Cerebellar cortex (tissue), 1 donor: ENCODE results near the gene OR6V1.

Experiments used
- DNase-seq: peaks from one replicate; pipeline ENCODE4 v3.0.0-alpha.2; 2015; ENCODE audit warnings: low spot score

Gene OR6V1, protein sequence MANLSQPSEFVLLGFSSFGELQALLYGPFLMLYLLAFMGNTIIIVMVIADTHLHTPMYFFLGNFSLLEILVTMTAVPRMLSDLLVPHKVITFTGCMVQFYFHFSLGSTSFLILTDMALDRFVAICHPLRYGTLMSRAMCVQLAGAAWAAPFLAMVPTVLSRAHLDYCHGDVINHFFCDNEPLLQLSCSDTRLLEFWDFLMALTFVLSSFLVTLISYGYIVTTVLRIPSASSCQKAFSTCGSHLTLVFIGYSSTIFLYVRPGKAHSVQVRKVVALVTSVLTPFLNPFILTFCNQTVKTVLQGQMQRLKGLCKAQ

DNA sequence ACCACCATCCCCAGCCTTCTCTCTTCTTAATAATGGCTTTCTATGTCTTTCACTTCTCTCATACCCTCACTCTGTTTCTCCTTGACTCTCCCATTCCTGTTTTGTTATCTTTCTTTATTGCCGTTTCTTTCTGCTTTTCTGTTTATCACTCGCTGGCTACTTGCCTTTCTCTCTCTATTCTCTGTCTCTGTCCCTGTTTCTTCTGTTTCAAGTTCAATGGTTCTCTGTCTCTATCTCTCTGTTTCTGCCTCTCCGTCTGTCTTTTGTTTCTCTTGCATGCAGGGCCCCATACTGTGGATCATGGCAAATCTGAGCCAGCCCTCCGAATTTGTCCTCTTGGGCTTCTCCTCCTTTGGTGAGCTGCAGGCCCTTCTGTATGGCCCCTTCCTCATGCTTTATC is at the start of gene OR6V1:
TSS of gene OR6V1 (plus strand) at position 301 of the 400 bp plus-strand sequence. CDS start at position 301, 0 bp downstream.
- DNase-seq, result no peak

DNA sequence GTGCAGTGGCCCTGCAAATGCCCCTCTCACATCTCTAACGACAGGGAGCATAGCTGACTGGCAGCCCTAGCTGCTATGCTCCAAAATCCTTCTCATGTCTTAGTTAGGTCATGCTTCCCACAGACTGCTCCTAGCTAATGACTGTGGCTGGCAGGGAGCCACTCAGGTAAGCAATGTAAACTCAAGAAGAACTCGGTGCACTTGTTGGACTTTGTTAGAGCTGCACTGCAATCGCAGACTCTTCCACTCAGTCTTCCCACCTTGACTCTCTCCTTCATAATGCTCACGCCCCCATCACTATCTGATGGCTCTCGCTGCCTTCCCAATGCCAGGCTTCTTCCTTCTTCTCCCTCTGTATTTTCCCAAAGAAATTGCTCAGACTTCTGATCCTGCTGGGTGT is 49.2 kb upstream of the OR6V1 start:
- no peak for DNase-seq

DNA sequence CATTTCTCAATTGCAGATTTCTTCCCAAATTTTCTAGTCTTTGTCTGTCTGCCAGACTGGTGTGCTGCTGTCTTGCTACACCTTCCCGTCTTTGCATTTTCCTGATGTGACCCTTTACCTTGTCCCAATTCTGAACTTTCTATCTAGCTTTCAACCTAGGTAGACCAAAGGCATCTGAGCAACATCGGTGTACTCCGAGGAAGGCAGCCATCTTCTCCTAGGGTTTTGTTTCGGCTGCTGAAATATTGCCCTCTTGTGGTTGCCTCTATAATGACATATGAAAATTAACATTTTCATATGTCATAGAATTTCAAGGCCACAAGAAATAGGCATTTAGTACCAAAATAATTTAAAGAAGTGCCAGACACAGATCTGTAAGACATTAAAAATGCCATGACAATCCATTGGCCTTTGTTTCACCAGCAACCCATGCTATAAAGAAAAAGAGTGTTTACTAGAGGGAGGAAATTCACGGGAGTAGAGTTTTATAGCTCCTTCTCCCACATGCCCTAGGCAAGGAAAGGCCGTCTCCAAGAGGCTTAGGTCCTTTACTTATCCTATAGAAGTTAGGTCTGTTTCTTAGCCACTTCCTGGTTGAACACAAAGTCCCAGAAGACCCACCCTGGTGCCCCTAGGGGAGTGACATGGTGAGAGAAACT is 48.6 kb upstream of the OR6V1 start:
- peak; percentile 27 for DNase-seq

DNA sequence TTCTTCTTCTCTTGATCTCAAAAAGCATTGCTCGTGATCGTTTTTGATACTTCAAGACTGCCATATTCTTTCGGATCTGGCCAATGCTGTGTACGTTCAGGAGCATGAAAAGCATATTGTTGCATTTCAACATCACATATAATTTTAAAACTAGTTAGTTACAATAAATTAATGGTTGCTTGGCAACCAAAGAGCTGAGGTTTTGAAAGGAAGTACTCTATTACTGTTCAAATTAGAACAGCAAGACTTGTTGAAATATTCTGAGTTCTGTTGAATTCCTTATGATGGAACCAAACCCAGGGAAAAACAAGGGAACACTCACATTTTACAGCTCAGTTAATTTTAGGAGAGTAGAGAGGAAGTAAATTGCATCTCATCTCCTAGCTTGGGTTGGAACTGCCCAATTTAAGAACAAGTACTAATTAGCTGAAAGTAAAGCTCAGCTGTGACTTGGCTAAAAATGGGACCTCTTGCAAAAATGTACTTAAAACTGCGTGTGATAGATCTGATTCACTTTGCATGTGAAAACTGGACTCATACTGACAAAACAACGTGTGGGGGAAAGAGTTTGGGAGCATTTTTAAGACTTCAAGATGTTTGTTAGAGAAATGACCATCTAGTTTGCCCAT is 46.4 kb upstream of the OR6V1 start:
- DNase-seq, result no peak

DNA sequence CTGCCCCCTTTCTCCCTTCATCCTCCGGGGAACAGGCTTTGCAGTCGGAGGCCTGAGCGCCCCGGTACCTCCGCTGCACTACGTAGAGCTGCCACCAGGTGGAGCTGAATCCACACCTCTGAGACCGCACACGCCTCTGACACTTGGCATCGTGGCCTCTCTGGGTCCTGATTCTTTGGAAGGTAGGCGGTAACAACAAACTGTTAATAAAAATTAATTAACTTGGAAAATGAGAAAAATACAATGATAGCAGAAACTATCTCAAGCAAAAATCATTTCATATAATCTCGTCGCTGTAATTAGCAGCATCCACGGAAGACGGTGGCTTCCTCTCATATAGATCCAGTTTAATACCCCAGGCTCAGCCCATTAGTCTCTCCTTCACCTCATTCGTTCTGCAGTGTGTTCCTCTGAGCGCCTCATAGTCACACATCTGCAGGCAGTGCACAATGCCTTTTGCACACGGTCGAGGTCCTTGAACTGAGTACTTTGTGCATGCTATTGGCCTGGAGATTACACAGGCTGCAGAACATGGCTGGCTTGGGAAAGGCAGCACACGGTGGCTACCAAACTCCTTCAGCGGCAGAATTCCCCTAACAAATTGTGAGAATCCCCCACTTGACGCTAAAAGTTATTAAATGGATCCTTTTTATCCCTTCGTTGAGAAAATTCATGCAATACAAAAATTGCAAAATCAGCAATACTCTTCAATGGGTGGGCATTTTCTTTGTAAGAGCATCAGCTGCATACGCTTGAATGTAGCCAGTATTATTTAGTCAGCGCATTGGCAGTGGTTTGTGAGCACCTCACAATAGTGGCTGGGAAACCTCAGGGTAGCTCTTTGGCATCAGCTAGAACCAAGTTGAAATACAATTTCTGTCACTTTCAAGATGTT is 43.9 kb upstream of the OR6V1 start:
- peak; percentile 57 for DNase-seq

DNA sequence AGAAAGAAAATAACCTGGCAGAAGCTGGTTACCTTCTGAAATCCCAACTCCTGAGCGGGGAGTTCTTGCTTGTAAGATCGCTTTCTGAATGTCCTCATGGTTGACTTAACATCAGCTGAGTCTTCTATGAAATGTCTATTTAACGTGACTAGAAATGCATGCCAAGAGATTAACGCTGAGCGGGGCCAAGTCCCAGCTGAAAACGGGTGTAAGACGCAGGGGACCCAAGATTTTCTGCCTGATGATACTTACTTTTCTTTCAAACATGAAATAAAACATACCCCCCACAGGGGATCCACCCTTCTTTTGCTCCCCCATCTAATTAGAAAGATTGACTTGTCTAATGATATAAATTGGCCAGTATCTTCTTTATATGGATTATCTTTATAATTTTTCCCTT is 40.1 kb upstream of the OR6V1 start:
- no peak for DNase-seq

DNA sequence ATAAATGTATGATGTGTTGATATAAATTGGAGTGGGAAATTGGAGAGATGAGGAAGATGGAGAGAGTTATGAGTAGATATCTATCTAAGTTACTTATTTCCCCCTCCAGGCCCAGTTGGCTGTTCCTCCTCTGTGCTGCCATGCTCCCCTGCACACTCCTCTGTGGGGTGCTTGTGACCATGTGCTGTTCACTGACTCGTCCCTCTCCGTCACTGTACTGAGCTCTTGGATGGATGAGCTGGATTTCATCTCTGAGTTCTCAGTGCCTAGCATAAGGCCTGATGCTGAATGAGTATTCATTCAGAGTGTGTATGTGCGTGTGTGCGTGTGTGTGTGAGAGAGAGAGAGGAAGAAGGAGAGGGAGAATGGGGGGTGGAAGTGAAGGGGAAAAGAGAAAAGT is 39.7 kb upstream of the OR6V1 start:
- no peak for DNase-seq

DNA sequence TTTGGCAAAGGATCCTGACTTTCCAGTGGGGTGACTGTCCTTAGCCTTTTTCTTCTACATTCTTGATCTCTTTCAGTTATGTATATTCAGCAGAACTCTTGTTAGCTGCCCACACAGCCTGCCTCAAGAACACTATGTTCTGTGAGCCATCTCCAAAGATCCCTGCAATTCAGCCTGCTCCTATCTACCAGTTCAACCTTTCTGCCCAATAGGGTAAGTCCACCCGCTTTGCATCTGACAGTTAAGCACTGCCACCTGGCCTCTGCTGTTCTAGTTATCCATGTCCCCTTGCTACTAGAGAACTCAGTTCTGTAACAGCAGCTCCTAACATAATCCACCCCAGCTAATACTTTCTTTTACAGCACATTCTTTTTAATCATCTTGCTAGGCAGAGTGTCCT is 38.7 kb upstream of the OR6V1 start:
- DNase-seq, result no peak

DNA sequence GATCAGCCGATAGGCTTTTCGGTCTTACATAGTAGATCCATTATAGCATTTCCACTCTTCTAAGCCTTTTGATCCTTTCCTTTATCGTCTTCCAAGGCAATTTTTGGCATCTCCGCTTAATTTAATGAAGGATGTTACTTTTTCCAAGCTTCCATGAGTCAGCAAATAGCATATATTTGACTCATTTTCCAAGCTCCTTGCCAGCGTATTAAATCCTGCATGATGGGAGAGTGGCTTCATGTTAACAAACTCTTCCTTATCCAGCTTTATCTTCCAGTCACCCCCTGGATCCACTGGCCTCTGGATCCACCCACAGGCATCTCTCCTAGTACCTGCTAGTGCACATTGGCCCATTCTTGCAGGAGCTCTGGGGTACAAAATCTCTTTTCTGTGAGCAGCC is 38.2 kb upstream of the OR6V1 start:
- DNase-seq, result no peak

DNA sequence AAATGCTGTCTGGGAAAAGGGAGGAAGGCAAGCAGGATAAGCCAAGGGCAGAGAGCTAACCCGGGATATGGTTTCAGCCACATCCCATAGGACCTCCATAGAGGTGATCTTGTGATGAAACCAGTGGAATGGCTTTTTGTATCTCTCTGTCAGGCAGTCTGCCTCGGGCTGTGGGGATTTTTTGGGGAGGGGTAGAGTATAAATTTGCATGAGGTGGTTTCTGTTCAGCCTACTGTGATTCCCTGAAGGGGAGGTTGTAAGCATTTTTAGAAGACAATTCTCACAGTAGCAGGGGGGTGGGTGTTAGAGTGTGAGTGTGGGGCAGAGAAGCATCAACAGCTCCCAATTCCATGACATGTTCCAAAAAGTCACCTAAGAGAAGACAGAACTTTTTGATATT is 37.1 kb upstream of the OR6V1 start:
- no peak for DNase-seq

DNA sequence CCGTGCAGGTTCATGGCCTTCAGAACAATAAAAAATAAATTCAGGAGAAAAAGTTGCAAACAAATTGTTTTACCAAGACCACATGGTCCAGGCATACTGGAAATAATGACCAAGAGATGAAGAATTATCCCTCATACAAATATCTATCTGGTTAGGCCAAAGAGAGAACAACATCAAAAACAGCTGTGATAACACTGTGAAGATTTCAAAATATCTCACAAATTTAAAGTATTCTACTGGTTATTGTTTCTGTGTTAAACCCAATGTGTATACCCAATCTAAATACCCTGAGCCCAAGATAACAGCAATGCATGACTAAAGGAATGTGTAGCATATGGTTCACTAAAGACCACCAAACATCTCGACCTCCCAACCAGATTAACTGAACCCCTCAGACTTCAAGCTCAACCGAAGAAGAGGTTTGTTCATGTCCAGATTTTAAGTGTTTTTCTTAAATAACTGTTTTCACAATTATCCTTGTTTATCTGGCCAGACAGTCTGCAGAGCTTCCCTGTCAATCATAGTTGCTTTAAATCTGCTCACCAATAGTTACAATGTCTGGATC is 36.1 kb upstream of the OR6V1 start:
- no peak for DNase-seq

DNA sequence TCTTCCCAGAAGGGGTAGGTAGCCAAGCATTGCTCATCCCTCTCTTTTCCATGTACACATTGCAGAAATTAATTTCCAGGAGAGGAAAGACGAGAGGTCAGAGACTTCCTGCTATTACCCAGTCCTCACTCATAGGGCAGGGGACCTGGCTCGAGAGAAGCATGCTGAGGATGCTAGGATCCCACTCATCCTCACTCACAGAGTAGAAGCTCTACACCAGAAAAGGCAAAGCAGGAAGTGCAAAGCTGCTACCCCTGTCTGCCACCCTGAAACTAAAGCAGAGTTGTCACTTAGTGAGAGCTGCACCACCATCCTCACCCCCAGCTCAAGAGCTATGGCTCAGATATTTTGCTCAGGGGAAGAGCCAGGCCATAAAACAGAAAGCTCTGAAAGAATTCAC is 35.1 kb upstream of the OR6V1 start:
- no peak for DNase-seq

DNA sequence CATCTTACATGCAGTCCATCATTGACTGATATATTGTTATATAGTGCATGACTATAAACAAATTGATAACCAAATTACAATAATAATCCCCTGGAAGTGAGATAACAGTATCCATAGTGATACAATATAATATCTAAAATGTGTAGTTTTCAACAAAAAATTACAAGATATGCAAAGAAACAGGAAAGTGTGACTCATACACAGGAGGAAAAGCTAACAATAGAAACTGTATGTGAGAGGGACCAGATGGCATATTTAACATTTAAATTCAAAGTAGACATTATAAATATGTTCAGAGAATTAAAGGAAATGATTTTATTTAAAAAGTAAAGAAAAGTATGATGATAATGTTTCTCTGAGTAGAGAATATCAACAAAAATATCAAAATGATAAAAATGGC is 33.2 kb upstream of the OR6V1 start:
- no peak for DNase-seq

DNA sequence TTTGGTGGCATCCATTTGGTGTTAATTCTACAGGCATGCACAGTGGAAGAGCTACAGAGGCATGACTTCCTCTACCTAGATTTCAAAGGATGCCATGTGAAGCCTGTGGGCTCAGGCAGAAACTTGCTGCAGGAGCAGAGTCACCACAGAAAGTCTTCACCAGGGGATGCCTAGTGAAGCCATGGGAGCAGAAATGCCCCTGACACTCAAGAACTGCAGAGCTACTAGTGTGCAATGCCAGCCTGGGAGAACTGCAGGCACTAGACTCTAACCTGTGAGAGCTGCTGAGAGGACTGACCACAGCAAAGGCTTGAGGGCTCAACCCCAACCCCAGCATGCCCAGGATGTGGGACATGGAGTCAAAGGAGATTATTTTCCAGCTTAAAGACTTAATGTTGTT is 29.1 kb upstream of the OR6V1 start:
- DNase-seq, result no peak

DNA sequence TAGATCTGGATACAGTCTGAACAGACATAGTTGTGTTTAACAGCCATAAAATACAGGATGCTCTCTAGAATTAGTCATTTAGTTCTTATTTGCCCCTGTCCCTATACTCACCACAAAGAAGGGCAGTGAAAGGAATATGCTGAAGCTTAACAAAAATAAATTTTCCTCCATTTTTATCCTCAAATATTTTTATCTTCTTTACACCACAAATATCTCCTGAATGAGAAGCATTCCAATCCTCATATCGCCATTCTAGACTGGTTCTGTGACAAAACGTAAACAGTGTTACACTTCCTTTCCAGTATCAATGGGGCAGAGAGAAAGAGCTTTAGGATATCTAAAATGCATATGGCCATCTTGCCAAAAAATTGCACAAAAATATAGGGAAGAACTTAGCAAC is 26.8 kb upstream of the OR6V1 start:
- DNase-seq, result no peak

DNA sequence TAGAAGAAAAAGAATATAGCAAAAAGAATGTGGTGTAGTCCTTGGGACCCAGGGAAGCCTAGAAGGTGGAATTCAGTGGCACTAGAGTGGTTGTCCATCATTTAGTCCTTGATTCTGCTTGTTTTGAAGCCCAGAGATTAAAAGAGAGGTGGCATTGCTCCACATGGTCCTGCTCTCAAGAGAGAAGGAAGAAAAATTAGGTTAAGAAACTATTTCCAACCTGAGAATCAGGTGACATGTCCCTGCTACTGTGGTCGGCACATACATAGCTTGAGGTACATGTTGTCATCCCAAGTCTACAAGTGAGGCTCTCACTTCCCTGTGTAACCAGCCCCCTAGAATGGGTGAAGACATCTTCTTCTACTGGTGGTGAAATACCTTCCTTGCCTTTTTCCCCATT is 25.1 kb upstream of the OR6V1 start, which contains the start of gene OR9A2:
TSS of gene OR9A2 (minus strand) at position 101 of the 400 bp plus-strand sequence. CDS start at position 101, 0 bp downstream.
- no peak for DNase-seq

DNA sequence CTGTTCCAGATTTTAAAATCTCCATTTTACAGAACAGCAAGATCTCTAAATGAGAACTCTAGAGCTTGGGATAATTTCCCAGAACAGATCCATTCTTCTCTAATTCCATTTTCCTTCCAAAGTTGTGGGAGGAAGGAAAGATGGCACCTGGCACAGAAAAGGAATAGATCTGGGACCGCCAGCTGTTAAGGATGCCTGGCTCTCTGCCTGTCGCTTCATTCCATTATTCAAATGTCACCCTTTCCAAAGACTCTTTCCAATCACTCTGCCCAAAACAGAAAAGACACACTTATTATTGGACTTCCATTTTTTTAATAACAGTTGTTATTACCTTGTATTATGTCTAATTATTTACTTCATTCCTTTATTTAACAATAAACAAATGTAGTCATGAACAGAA is 24.5 kb upstream of the OR6V1 start:
- no peak for DNase-seq

DNA sequence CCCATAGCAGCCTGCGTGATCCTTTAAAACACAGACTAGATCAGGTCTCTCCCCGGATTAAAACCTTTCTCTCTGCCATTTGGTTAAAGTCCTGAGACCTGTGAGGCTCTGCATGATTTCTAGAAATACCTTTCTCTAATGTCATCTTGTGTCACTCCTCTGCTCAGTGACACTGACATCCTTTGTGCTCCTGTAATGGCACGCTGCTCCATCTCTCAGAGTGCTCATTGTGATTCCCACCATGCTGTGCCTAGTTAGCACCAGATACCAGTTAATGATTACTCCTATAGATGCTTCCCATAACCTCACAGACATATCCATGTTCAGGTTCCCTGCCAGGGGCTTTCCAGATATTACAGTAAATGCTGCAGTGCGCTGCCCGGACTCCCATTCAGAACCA is 13.5 kb upstream of the OR6V1 start:
- no peak for DNase-seq

DNA sequence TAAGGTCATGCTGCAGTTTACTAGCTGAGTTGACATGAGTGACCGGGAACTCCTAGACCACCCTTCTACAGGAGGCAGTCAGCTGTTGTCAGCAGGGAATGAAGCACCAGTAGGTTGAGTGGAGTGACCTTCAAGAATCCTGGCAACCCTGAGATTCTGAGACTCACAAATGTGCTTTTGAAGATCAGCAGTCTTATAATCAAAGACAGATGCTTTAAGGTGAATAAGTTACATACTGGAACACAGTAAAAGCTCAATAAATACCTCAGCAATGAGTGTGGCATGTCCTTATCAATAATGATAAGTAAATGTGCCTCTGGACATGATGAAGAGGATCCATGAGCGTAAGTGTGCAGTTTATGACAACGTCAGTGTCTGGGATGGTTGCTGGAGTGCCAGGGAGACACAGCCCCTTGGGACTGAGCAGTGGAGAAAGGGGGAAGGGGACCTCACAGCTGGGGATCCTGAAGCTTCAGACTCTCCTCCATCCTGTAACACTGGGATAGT is 11.9 kb upstream of the OR6V1 start:
- DNase-seq, result no peak

DNA sequence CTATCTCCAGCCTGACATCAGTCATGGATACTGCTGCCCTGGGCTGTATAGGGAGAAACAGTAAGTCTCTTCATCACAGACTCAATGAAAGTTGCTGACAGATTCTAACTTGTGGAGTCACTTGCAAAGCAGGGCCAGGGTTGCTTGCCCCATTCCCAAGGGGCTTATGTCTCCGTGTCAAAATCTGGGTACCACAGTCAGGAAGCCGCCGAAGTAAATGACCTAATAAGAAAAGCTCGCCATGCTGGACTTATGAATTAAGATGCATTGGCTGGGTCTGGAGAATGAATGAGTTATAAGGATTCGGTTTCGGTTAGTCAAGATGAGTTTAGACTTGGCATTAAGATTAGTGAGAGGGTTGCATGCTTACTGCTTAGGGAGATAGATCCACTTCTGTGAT is 10.8 kb upstream of the OR6V1 start:
- DNase-seq, result no peak

DNA sequence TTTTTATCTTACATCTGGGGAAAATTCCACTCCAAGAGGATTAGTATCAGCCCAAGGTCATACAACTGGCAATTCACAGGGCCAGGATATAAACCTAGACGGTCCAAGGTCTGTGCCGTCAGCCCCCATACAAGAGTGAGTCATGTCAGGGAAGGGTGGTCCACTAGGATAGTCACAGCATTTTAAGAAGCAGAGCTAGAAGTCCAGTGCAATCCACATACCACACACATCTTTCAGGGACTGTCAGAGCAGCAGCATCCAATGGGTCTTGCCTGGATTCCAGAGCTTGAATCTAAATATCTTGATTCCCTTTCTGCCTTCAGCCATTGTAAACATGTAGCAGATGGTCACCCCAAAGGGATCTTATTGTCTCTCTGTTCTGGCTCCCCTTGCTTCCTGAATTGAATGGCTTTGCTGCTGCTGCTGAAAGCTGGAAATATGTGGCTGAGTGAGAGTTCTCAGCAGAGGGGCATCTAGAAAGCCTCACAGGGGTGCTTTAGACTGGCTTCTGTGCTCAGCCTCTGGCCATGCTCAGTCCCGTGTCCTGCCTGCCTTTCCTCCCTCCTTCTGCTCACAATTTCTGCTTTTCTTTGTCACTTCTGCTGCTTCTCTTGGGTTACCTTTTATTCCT is 9.9 kb upstream of the OR6V1 start:
- peak; percentile 1 for DNase-seq
